ENCODE measurements around the gene FARS2.

Gene FARS2

GRCh38 chr6:5567352-5567751 is 306.0 kb downstream of the FARS2 start:
- no peaks in the 10 kb centered on the region for H3K27me3 Mint-ChIP-seq
- H3K4me3 Mint-ChIP-seq, result no peak overlapping the region
- H3K36me3 Mint-ChIP-seq (ENCODE audit: low read depth), result peaks cover 8% of the 10 kb centered on the region
- H3K4me1 Mint-ChIP-seq (ENCODE audit: low read depth), result peaks cover 35% of the 10 kb centered on the region
- H3K9me3 Mint-ChIP-seq, result peaks cover 5% of the 10 kb centered on the region
- no peak overlapping the region for H3K27ac Mint-ChIP-seq

- Mint-ChIP-seq H3K4me3 (no peak overlapping the region), H3K9me3 (peaks cover 7% of the 10 kb centered on the region), H3K4me1 (ENCODE audit: low read depth) (peaks cover 34% of the 10 kb centered on the region), H3K27me3 (no peaks in the 10 kb centered on the region), H3K27ac (no peak overlapping the region), H3K36me3 (ENCODE audit: low read depth) (peaks cover 11% of the 10 kb centered on the region)
These were observed 306.6 kb downstream of the FARS2 start for GRCh38 chr6:5567890-5568289.

GRCh38 chr6:5569491-5569890 is 308.2 kb downstream of the FARS2 start:
- no peak overlapping the region for H3K4me3 Mint-ChIP-seq
- peaks cover 34% of the 10 kb centered on the region for H3K4me1 Mint-ChIP-seq (ENCODE audit: low read depth)
- no peak overlapping the region for H3K27ac Mint-ChIP-seq
- no peaks in the 10 kb centered on the region for H3K27me3 Mint-ChIP-seq
- peaks cover 13% of the 10 kb centered on the region for H3K9me3 Mint-ChIP-seq
- H3K36me3 Mint-ChIP-seq (ENCODE audit: low read depth), result peaks cover 15% of the 10 kb centered on the region

- peaks cover 17% of the 10 kb centered on the region for H3K9me3 Mint-ChIP-seq
- no peak overlapping the region for H3K27ac Mint-ChIP-seq
- H3K27me3 Mint-ChIP-seq, result no peaks in the 10 kb centered on the region
- no peak overlapping the region for H3K4me3 Mint-ChIP-seq
- H3K36me3 Mint-ChIP-seq (ENCODE audit: low read depth), result peaks cover 13% of the 10 kb centered on the region
- H3K4me1 Mint-ChIP-seq (ENCODE audit: low read depth), result peaks cover 36% of the 10 kb centered on the region
These were observed 309.3 kb downstream of the FARS2 start for GRCh38 chr6:5570641-5571040.

GRCh38 chr6:5580736-5581581 is 319.6 kb downstream of the FARS2 start:
- Mint-ChIP-seq H3K4me1 (ENCODE audit: low read depth) (peaks cover 20% of the 10 kb centered on the region), H3K4me3 (peak overlapping the region; percentile 61), H3K27ac (peak overlapping the region; percentile 76), H3K36me3 (ENCODE audit: low read depth) (peaks cover 4% of the 10 kb centered on the region), H3K9me3 (peaks cover 7% of the 10 kb centered on the region), H3K27me3 (no peaks in the 10 kb centered on the region)

GRCh38 chr6:5582762-5583161 is 321.4 kb downstream of the FARS2 start:
- peaks cover 13% of the 10 kb centered on the region for H3K9me3 Mint-ChIP-seq
- H3K4me3 Mint-ChIP-seq, result no peak overlapping the region
- no peak overlapping the region for H3K27ac Mint-ChIP-seq
- peaks cover 18% of the 10 kb centered on the region for H3K4me1 Mint-ChIP-seq (ENCODE audit: low read depth)
- H3K36me3 Mint-ChIP-seq (ENCODE audit: low read depth), result peaks cover 12% of the 10 kb centered on the region
- H3K27me3 Mint-ChIP-seq, result no peaks in the 10 kb centered on the region

GRCh38 chr6:5583528-5583927 is 322.2 kb downstream of the FARS2 start:
- peaks cover 18% of the 10 kb centered on the region for H3K4me1 Mint-ChIP-seq (ENCODE audit: low read depth)
- no peaks in the 10 kb centered on the region for H3K27me3 Mint-ChIP-seq
- H3K27ac Mint-ChIP-seq, result no peak overlapping the region
- H3K36me3 Mint-ChIP-seq (ENCODE audit: low read depth), result peaks cover 12% of the 10 kb centered on the region
- H3K9me3 Mint-ChIP-seq, result peaks cover 13% of the 10 kb centered on the region
- H3K4me3 Mint-ChIP-seq, result no peak overlapping the region

GRCh38 chr6:5584078-5584482 is 322.8 kb downstream of the FARS2 start:
- no peaks in the 10 kb centered on the region for H3K27me3 Mint-ChIP-seq
- H3K4me3 Mint-ChIP-seq, result no peak overlapping the region
- H3K27ac Mint-ChIP-seq, result no peak overlapping the region
- H3K4me1 Mint-ChIP-seq (ENCODE audit: low read depth), result peaks cover 18% of the 10 kb centered on the region
- peaks cover 13% of the 10 kb centered on the region for H3K9me3 Mint-ChIP-seq
- H3K36me3 Mint-ChIP-seq (ENCODE audit: low read depth), result peaks cover 12% of the 10 kb centered on the region

- H3K27me3 Mint-ChIP-seq, result no peaks in the 10 kb centered on the region
- peaks cover 13% of the 10 kb centered on the region for H3K9me3 Mint-ChIP-seq
- H3K4me3 Mint-ChIP-seq, result no peak overlapping the region
- H3K36me3 Mint-ChIP-seq (ENCODE audit: low read depth), result peaks cover 12% of the 10 kb centered on the region
- H3K4me1 Mint-ChIP-seq (ENCODE audit: low read depth), result no peaks in the 10 kb centered on the region
- no peak overlapping the region for H3K27ac Mint-ChIP-seq
These were observed 326.3 kb downstream of the FARS2 start for GRCh38 chr6:5587648-5588047.

- H3K4me3 Mint-ChIP-seq, result no peak overlapping the region
- no peaks in the 10 kb centered on the region for H3K27me3 Mint-ChIP-seq
- no peak overlapping the region for H3K27ac Mint-ChIP-seq
- peaks cover 13% of the 10 kb centered on the region for H3K9me3 Mint-ChIP-seq
- H3K4me1 Mint-ChIP-seq (ENCODE audit: low read depth), result no peaks in the 10 kb centered on the region
- H3K36me3 Mint-ChIP-seq (ENCODE audit: low read depth), result peaks cover 12% of the 10 kb centered on the region
These were observed 328.3 kb downstream of the FARS2 start for GRCh38 chr6:5589422-5590141.

- H3K36me3 Mint-ChIP-seq (ENCODE audit: low read depth), result peaks cover 12% of the 10 kb centered on the region
These were observed 328.9 kb downstream of the FARS2 start for GRCh38 chr6:5590187-5590586.

GRCh38 chr6:5592886-5593519 is 331.7 kb downstream of the FARS2 start:
- Mint-ChIP-seq H3K27me3 (no peaks in the 10 kb centered on the region), H3K4me3 (no peak overlapping the region), H3K27ac (no peak overlapping the region), H3K9me3 (no peaks in the 10 kb centered on the region), H3K4me1 (ENCODE audit: low read depth) (no peaks in the 10 kb centered on the region), H3K36me3 (ENCODE audit: low read depth) (no peaks in the 10 kb centered on the region)

More at GRCh38 chr6:5590187-5590586, 328.9 kb downstream of the FARS2 start:
- H3K27me3 Mint-ChIP-seq, result no peaks in the 10 kb centered on the region
- H3K27ac Mint-ChIP-seq, result no peak overlapping the region
- peaks cover 13% of the 10 kb centered on the region for H3K9me3 Mint-ChIP-seq
- H3K4me3 Mint-ChIP-seq, result no peak overlapping the region
- no peaks in the 10 kb centered on the region for H3K4me1 Mint-ChIP-seq (ENCODE audit: low read depth)

GRCh38 chr6:5595184-5595583 is 333.9 kb downstream of the FARS2 start:
- Mint-ChIP-seq H3K4me1 (ENCODE audit: low read depth) (no peaks in the 10 kb centered on the region), H3K27ac (no peak overlapping the region), H3K36me3 (ENCODE audit: low read depth) (no peaks in the 10 kb centered on the region), H3K27me3 (no peaks in the 10 kb centered on the region), H3K4me3 (no peak overlapping the region), H3K9me3 (no peaks in the 10 kb centered on the region)

GRCh38 chr6:5597413-5597812 is 336.1 kb downstream of the FARS2 start:
- no peak overlapping the region for H3K27ac Mint-ChIP-seq
- no peaks in the 10 kb centered on the region for H3K27me3 Mint-ChIP-seq
- no peaks in the 10 kb centered on the region for H3K9me3 Mint-ChIP-seq
- peaks cover 6% of the 10 kb centered on the region for H3K36me3 Mint-ChIP-seq (ENCODE audit: low read depth)
- no peaks in the 10 kb centered on the region for H3K4me1 Mint-ChIP-seq (ENCODE audit: low read depth)
- no peak overlapping the region for H3K4me3 Mint-ChIP-seq

- H3K36me3 Mint-ChIP-seq (ENCODE audit: low read depth), result peaks cover 6% of the 10 kb centered on the region
- H3K27me3 Mint-ChIP-seq, result no peaks in the 10 kb centered on the region
- no peak overlapping the region for H3K27ac Mint-ChIP-seq
- no peak overlapping the region for H3K4me3 Mint-ChIP-seq
- H3K4me1 Mint-ChIP-seq (ENCODE audit: low read depth), result no peaks in the 10 kb centered on the region
- H3K9me3 Mint-ChIP-seq, result no peaks in the 10 kb centered on the region
These were observed 336.8 kb downstream of the FARS2 start for GRCh38 chr6:5598123-5598522.

All from stimulated activated naive CD8-positive, alpha-beta T cell treated with anti-CD3 and anti-CD28 coated beads, Interleukin-15, Interleukin-2, amounts not matched to agents 100 ng/mL and 50 ng/mL, for 24 hours (primary cell).